Dermis blood vessel endothelial cell (primary cell): ENCODE measurements around the gene NLRC3. TPM values are rescaled to one million over a fixed set of nuclear protein-coding genes. Genes with fewer than 3 reads are reported as not detected.
"Not testable (repeated sequence)": the region's sequence is repeated elsewhere in the genome, so short reads cannot be mapped to it uniquely, and the experiment has no call there.

Source experiments
- DNase-seq: peaks from one replicate; pipeline ENCODE4 v3.0.0; 2010
- total RNA-seq: library from RNA; depleted of rRNA; stranded (reverse); fragments of >200 nt; gene quantifications from 2 replicates; pipeline ENCODE4 v1.2.3, GENCODE V29; 2014

Gene NLRC3, protein sequence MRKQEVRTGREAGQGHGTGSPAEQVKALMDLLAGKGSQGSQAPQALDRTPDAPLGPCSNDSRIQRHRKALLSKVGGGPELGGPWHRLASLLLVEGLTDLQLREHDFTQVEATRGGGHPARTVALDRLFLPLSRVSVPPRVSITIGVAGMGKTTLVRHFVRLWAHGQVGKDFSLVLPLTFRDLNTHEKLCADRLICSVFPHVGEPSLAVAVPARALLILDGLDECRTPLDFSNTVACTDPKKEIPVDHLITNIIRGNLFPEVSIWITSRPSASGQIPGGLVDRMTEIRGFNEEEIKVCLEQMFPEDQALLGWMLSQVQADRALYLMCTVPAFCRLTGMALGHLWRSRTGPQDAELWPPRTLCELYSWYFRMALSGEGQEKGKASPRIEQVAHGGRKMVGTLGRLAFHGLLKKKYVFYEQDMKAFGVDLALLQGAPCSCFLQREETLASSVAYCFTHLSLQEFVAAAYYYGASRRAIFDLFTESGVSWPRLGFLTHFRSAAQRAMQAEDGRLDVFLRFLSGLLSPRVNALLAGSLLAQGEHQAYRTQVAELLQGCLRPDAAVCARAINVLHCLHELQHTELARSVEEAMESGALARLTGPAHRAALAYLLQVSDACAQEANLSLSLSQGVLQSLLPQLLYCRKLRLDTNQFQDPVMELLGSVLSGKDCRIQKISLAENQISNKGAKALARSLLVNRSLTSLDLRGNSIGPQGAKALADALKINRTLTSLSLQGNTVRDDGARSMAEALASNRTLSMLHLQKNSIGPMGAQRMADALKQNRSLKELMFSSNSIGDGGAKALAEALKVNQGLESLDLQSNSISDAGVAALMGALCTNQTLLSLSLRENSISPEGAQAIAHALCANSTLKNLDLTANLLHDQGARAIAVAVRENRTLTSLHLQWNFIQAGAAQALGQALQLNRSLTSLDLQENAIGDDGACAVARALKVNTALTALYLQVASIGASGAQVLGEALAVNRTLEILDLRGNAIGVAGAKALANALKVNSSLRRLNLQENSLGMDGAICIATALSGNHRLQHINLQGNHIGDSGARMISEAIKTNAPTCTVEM
- total RNA-seq: 2.0 and 9.5 TPM in 2 replicates

DNA sequence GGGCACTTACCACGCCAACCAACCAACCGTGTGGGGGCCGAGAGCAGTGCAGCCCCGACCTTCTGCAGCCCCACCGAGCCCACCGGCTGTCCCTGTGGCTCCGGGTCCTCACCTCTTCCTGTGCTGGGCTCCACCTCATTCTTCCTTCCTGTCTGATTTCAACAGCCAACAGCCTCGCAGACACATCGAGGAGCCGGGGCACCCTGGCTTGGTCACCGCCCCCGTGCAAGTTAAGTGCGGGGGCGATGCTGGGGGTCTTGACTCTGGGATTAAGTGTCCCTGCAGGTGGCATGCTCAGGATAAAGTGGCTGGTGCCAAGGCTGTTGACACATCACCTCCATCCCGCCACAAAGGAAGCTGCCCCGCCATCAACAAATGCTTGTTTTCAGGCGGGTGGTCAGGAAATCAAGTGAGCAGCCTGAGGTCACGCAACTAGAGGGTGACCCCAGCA lies at the start of gene NLRC3:
Gene NLRC3 (minus strand): TSS at position 102 of the 451 bp plus-strand sequence. CDS start 12,367 bp downstream, outside the sequence.
- peak; percentile 37 for DNase-seq

DNA sequence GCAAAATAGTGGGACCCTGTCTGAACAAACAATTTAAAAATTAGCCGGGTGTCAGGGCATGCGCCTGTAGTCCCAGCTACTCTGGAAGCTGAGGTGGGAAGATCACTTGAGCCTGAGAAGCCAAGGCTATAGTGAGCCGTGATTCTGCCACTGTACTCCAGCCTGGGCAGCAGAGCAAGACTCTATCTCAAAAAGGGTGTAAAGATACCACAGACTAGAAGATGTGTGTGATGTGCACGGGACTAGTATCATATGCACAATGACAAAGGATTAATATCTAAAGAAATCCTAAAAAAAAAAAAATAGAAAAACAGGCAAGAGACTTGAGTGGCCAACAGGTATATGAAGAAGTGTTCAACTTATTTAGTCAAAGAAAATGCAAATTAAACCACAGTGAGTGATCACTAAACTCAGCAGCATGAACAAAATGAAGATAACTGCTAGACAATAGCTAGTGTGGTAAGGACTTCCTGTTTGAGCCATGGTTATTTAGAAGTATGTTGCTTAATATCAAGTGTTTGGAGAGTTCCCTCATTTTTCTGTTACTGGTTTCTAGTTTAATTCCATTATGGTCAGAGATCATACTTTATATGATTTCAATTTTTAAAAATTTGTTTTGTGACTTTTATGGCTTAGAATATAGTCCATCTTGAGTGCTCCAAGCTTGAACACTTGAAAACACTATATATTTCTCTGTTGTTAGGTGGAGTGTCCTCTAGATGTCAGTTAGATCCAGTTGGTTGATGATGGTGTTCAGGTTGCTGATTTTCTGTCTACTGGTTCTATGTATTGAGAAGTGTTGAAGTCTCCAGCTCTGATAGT lies 48.9 kb upstream of the NLRC3 start:
- peak; percentile 21 for DNase-seq

- DNase-seq: no peak
These were observed 48.1 kb upstream of the NLRC3 start for GRCh38 chr16:3625331-3625730.

DNA sequence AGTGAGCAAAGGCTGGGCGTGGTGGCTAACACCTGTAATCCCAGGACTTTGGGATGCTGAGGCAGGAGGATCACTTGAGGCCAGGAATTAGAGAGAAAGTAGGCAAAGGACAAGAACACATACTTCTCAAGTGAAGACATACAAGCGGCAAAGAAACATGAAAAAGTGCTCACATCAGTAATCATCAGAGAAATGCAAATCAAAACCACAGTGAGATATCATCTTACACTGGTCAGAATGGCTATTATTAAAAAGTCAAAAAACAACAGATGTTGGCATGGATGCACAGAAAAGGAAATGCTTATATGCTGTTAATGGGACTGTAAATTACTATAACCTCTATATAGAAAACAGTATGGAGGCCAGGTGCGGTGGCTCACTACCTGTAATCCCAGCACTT lies 46.4 kb upstream of the NLRC3 start:
- DNase-seq: no peak

DNA sequence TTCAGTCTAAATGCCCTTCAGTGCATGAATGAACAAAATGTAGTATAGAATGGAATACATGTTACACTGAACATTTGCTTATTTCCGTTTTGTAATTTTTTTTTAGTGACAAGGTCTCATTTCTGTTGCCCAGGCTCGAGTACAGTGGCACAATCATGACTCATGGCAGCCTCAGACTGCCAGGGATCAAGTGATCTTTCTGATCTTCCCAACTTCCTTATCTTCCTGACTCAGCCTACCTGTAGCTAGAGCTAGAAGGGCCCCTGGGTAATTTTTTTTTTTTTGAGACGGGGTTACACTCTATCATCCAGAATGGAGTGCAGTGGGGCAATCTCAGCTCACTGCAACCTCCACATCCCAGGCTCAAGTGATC lies 41.6 kb upstream of the NLRC3 start:
- DNase-seq: peak; percentile 11

DNA sequence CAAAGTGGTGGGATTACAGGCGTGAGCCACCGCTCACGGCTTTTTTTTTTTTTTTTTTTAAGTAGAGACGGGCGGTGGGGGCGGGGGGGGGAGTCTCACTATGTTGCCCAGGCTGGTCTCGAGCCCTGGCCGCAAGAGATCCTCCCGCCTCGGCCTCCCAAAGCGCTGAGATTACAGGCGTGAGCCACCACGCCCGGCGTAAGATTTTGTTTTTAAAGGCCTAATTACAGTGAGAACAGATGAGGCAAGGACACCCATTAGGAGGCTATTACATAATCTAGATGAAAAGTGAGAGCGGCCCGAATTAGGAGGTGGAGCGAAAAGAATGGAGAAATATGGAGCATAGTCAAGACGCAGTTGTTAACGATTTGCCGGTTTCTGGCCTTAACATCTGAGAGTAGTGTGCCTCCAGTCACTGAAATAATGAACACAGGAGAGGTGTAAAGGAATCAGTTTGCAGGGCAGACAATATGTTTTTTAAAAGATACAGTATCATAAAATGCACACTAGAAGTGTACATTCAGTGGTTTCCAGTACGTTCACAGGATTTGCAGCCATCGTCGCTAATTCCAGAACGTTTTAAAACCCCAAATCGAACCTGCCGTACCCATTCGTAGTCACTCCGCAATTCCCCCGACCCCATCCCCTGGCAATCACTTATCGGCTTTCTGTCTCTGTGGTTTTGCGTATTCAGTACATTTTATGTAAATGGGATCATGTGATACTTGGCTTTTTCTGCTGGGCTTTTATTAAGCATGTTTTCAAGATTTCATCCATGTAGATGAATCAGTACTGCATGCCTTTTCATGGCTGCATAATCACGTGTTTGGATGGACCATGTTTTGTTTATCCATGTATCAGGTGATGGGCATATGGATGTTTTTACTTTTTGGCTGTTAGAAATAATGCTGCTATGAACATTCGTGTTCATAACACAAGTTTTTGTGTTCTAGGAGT lies 35.6 kb upstream of the NLRC3 start:
- DNase-seq: no peak

- DNase-seq: peak; percentile 93
These were observed 34.2 kb upstream of the NLRC3 start, which contains the start of gene SLX4 for GRCh38 chr16:3611146-3611975. TSS of gene SLX4 (minus strand) at chr16:3611606. CDS start at chr16:3608964, 2,642 bp downstream.

GRCh38 chr16:3610698-3611145 lies 33.5 kb upstream of the NLRC3 start:
- DNase-seq: peak; percentile 35

DNA sequence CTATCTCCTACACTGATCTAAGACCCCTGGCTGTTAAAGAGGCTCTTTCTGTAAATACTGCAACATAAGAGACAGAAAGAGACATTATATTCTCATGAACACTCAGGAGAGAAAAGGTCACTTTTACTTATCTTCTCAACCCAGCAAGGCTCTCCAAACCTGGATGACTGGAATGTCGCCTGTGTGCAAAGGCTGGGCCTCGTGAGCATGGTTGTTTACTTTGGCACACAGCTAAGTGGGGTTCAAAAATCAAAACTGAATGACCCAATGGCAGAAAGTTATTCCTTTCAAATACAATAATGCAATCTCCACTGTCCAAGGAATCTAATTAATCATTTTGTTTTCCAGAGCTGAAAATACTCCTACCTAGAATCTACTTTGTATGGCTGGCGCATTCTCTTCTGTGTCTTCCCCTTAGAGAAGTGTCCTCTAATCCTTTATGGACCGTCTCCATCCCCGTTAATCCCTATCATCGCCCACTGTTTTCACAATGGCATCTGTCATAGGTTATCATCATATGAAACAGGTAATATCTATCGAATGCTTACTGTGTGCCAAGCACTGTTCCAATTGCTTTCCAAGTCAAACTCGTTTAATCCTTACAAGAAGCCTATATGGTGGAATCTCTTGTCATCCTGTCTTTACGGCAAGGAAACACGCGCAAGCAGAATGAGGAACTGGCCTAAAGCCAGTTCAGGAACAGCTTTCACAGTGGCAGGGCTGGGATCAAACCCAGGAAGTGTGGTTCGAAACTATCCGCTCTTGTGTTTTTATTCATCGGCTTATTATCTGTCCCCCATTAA lies 32.9 kb upstream of the NLRC3 start:
- peak; percentile 37 for DNase-seq

GRCh38 chr16:3608976-3609375 lies 31.8 kb upstream of the NLRC3 start:
- DNase-seq: not testable (repeated sequence)

GRCh38 chr16:3608069-3608468 lies 30.9 kb upstream of the NLRC3 start:
- no peak for DNase-seq

DNA sequence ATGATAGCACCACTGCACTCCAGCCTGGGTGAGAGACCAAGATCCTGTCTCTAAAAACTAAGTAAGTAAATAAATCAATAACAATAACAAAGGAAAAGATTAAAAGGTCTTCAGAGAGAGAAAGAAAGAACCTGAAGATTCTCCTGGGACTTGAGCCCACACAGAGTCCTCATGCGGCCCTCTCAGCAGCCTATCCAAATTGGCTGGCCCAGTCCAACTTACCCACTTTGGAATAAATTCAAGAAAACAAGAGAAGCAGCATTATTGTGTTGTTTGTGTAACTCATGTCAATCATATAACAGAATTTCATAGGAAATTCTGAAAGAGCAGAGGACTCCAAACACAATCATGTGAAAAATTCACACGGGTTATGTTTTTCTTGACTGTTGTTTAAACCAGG lies 30.4 kb upstream of the NLRC3 start:
- DNase-seq: no peak

- no peak for DNase-seq
These were observed 30.0 kb upstream of the NLRC3 start for GRCh38 chr16:3607161-3607560.

DNA sequence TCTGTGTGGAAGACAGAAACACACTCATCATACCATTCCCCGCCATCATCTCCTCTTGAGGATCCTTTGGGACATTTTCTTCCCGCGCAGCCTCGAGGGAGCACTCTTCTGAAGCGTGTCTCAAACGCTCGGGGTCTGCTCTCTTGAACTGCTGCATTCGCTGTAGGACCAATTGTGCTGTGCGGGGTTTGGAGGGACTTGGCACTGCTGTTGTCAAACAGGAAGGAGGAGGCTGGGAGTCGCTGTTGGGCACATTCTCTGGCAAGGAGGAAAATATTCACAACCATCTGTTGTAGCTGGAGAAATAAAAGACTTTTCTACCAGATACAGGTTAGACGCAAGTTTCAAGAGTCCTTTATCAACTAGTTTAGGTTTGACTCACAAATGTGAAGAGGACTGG lies 29.2 kb upstream of the NLRC3 start:
- no peak for DNase-seq

DNA sequence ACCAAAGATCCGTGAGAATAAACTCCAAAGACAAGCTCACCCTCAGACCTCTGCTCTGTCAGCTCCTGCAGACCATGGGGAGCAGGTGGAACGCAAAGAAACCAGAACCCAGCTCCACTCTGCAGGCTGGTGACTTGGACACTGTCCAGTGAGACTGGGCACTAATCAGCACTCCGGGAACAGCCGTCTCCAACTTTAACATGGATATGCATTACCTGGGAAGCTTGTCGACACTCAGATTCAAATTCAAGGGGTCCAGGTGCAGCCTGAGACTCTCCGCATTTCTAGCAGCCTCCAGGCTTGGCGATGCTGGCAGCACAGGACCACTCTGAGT lies 25.1 kb upstream of the NLRC3 start:
- no peak for DNase-seq

GRCh38 chr16:3601614-3602319 lies 24.6 kb upstream of the NLRC3 start:
- DNase-seq: no peak

DNA sequence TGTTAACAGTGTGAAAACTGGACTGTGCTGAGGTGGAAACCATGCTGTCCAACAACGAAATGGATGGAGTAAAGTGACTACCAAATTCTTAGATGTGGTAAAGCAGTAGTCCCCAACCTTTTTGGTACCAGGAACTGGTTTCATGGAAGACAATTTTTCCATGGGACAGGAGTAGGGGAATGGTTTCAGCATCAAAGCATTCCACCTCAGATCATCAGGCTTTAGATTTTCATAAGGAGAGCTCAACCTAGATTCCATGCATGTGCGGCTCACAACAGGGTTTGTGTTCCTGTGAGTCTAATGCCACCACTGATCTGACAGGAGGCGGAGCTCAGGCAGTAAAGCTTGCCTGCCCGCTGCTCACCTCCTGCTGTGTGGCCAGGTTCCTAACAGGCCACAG lies 22.7 kb upstream of the NLRC3 start:
- DNase-seq: no peak

DNA sequence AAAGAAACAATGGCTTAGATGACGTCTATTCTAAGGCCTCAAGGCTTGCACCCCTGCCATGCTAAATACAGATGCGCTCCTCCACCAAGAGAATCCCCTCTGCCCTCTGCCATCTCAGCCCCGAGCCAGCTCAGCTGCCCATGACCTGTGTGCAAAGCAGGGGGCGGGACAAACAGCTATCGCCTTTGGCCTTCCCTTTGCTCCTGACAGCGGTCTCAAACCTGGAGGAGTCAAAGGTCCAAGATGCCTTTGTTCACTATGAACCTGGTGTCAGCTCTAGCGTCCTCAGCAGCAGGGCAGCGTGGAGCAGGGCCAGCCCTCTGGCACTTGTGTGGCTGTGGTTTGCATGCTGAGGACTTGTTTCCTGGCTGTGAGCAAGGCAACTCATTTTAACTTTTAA lies 21.9 kb upstream of the NLRC3 start:
- DNase-seq: no peak

GRCh38 chr16:3598236-3598635 lies 21.0 kb upstream of the NLRC3 start:
- DNase-seq: no peak
